CD14-positive monocyte (primary cell): ENCODE data around the gene CNTFR. TPM values are rescaled to one million over a fixed set of nuclear protein-coding genes. Genes with fewer than 3 reads are reported as not detected.
A peak's percentile ranks its signal among the peaks of the same experiment; 100 is the strongest.
"Not testable (repeated sequence)": the region's sequence is repeated elsewhere in the genome, so short reads cannot be mapped to it uniquely, and the experiment has no call there.

Source experiments
- DNase-seq, 3 donors: peaks; one replicate each; pipeline ENCODE4 v3.0.0-alpha.2; 2011 to 2022
- H2AFZ ChIP-seq: 2 replicates; pipeline ENCODE4 v1.6.0; 2012; ENCODE audit warnings: mild to moderate bottlenecking, low read depth, low read length, inconsistent platforms; ENCODE audit not compliant: insufficient read depth, poor library complexity, severe bottlenecking
- H3K27ac ChIP-seq, 2 donors: 1 replicate in 1 of 2; 2 replicates in 1 of 2; pipeline ENCODE4 v1.5.1; 2012 to 2013; ENCODE audit warnings: low read length in 2 of 2, control low read depth in 1 of 2, inconsistent platforms in 1 of 2, low read depth in 1 of 2, mild to moderate bottlenecking in 1 of 2
- H3K27me3 ChIP-seq, 2 donors: one replicate each; pipeline versions ENCODE4 v1.6.0 to v1.6.1; 2011 to 2013; ENCODE audit warnings: low read length in 2 of 2; ENCODE audit not compliant: control insufficient read depth in 2 of 2, insufficient read depth in 2 of 2
- H3K36me3 ChIP-seq, 2 donors: replicated peaks in 1 of 2; 1 replicate in 1 of 2; 2 replicates in 1 of 2; pipeline versions ENCODE4 v1.5.1 to v1.6.1; 2012 to 2013; ENCODE audit warnings: low read length in 2 of 2, control low read depth in 1 of 2, inconsistent platforms in 1 of 2, mild to moderate bottlenecking in 1 of 2; ENCODE audit not compliant: insufficient read depth in 2 of 2, control insufficient read depth in 1 of 2
- H3K4me1 ChIP-seq, 2 donors: 1 replicate in 1 of 2; 2 replicates in 1 of 2; pipeline versions ENCODE4 v1.5.1 to v1.6.1; 2012 to 2013; ENCODE audit warnings: low read length in 2 of 2, control low read depth in 1 of 2, inconsistent platforms in 1 of 2, mild to moderate bottlenecking in 1 of 2, moderate library complexity in 1 of 2; ENCODE audit not compliant: insufficient read depth in 2 of 2, control insufficient read depth in 1 of 2
- H3K4me2 ChIP-seq: replicated peaks from 2 replicates; pipeline ENCODE3; 2012; ENCODE audit warnings: low read length, moderate library complexity, mild to moderate bottlenecking; ENCODE audit not compliant: poor library complexity, severe bottlenecking; ENCODE audit errors: extremely low read depth
- H3K4me3 ChIP-seq, 3 experiments: fragments of 200-600 bp in 1 of 3; sonication (generic) in 1 of 3; replicated peaks in 1 of 3; 1 replicate in 2 of 3; 2 replicates in 1 of 3; pipeline ENCODE4 v1.5.1; 2011 to 2013; ENCODE audit warnings: low read length in 3 of 3, mild to moderate bottlenecking in 3 of 3, control low read depth in 2 of 3, low read depth in 2 of 3, inconsistent platforms in 1 of 3, moderate library complexity in 1 of 3
- H3K79me2 ChIP-seq: 2 replicates; pipeline ENCODE4 v1.6.0; 2012; ENCODE audit warnings: mild to moderate bottlenecking, control low read depth, inconsistent platforms, low read length, moderate library complexity; ENCODE audit not compliant: insufficient read depth
- H3K9ac ChIP-seq: 2 replicates; pipeline ENCODE4 v1.6.0; 2017; ENCODE audit warnings: low read length, mild to moderate bottlenecking; ENCODE audit not compliant: insufficient read depth, poor library complexity, severe bottlenecking
- H3K9me3 ChIP-seq, 2 donors: replicated peaks in 1 of 2; 1 replicate in 1 of 2; 2 replicates in 1 of 2; pipeline versions ENCODE4 v1.5.1 to v1.6.1; 2012 to 2013; ENCODE audit warnings: low read length in 2 of 2, control low read depth in 1 of 2; ENCODE audit not compliant: control insufficient read depth in 1 of 2, insufficient read depth in 1 of 2
- H4K20me1 ChIP-seq: 2 replicates; pipeline ENCODE4 v1.6.0; 2012; ENCODE audit warnings: mild to moderate bottlenecking, low read length, control low read depth, moderate library complexity; ENCODE audit not compliant: insufficient read depth
- H3K27ac Mint-ChIP-seq, 7 donors: one replicate each; pipeline ENCODE4 v1.8.0; 2020; ENCODE audit warnings: mild to moderate bottlenecking in 7 of 7, mixed read lengths in 7 of 7, moderate library complexity in 6 of 7, inconsistent platforms in 2 of 7
- H3K27me3 Mint-ChIP-seq, 3 donors: one replicate each; pipeline ENCODE4 v1.8.0; 2021 to 2022; ENCODE audit warnings: low read depth in 3 of 3, mild to moderate bottlenecking in 3 of 3, mixed read lengths in 3 of 3, moderate library complexity in 3 of 3, inconsistent platforms in 1 of 3
- H3K36me3 Mint-ChIP-seq, 2 donors: one replicate each; pipeline ENCODE4 v1.8.0; 2020; ENCODE audit warnings: mixed read lengths in 2 of 2, inconsistent platforms in 1 of 2, mild to moderate bottlenecking in 1 of 2
- H3K4me1 Mint-ChIP-seq: one replicate; pipeline ENCODE4 v1.8.0; 2020; ENCODE audit warnings: mild to moderate bottlenecking, mixed read lengths
- H3K4me3 Mint-ChIP-seq, 2 donors: one replicate each; pipeline ENCODE4 v1.8.0; 2020; ENCODE audit warnings: mild to moderate bottlenecking in 2 of 2, mixed read lengths in 2 of 2, moderate library complexity in 1 of 2
- H3K9me3 Mint-ChIP-seq, 7 donors: one replicate each; pipeline ENCODE4 v1.8.0; 2020 to 2022; ENCODE audit warnings: mixed read lengths in 7 of 7, mild to moderate bottlenecking in 6 of 7, moderate library complexity in 6 of 7, inconsistent platforms in 2 of 7
- whole genome bisulfite sequencing: methylation state at CpG from one replicate; pipeline ENCODE4 v1.1.5; 2013; ENCODE audit warnings: missing lambda C conversion rate; ENCODE audit not compliant: insufficient coverage; 5-methylcytosine and 5-hydroxymethylcytosine counted together
- intact Hi-C, 2 donors: fragments of 100-400 bp; cut with micrococcal nuclease; formaldehyde crosslinking; loops; one replicate each; pipeline versions ENCODE4 v1.15.0 to v1.15.1; 2023
- polyA minus RNA-seq: library from RNA; depleted of rRNA, polyadenylated mRNA; stranded (reverse); fragments of >200 nt; gene quantifications from 2 replicates; pipeline ENCODE4 v1.2.3, GENCODE V29; 2012
- polyA plus RNA-seq, 3 donors: library from polyadenylated mRNA; depleted of rRNA in 1 of 3; unstranded in 2 of 3; stranded (reverse) in 1 of 3; fragments of 300-500 nt in 2 of 3; fragments of >200 nt in 1 of 3; fragmentation: Illumina TruSeq in 2 of 3; gene quantifications; 1 replicate in 2 of 3; 2 replicates in 1 of 3; pipeline ENCODE4 v1.2.3, GENCODE V29; 2012 to 2021
- total RNA-seq, 12 experiments: library from RNA in 1 of 12; stranded (reverse) in 1 of 12; fragments of 120-200 nt in 1 of 12; gene quantifications; one replicate each; pipeline ENCODE4 v1.2.4 and lab custom pipeline; 2013 to 2026; ENCODE audit warnings: mixed read lengths in 6 of 12, inconsistent platforms in 1 of 12
- TF ChIP-seq, protein P1 (sequence below): fragments of 200-600 bp; IDR thresholded peaks from one replicate; pipeline ENCODE4 v1.8.0; 2022; ENCODE audit warnings: antibody characterized with exemption, mild to moderate bottlenecking

Gene CNTFR, protein sequence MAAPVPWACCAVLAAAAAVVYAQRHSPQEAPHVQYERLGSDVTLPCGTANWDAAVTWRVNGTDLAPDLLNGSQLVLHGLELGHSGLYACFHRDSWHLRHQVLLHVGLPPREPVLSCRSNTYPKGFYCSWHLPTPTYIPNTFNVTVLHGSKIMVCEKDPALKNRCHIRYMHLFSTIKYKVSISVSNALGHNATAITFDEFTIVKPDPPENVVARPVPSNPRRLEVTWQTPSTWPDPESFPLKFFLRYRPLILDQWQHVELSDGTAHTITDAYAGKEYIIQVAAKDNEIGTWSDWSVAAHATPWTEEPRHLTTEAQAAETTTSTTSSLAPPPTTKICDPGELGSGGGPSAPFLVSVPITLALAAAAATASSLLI
- not detected for total RNA-seq (2013)
- polyA plus RNA-seq (not detected), polyA minus RNA-seq (not detected in 2 replicates), total RNA-seq (lab: John Stamatoyannopoulos, UW) (0 to 0.80 (median 0) reads per million in 11 experiments)

DNA sequence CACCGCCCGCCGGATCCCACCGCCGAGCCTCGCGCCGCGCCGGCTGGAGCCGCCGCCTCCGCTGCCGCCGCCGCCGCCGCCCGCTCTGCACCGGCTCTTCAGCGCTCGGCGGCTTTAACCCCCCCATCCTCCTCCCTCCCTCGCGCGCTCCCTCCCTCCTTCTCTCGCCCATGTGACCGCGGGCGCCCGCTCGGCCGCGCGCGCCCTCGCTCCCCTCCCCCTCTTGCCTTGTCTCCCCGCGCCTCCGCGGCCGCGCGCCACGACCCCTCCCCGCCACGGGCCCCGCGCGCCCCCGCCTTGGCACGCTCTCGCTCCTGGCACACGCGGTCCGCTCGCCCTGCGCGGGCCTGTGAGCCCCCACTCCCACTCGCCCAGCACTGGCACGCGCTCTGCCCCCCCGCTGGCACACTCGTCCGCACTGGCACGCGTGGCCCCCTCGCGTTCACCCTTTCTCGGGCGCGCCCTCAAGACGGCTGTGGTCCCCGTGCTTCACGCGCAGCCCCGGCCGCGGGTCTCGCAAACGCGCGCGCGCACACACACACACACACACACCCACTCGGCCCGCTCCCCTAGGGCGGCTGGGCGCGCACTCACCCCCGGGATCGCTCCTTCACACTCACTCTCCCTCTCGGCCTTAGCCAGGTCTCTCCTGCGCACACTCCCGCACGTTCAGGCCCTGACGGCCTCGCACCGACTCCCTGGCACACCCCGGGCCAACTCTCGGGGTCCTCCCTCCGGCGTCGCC, at the start of gene CNTFR:
Gene CNTFR (minus strand): TSS at position 89 of the 745 bp plus-strand sequence. CDS start 20,743 bp downstream, outside the sequence.
- Mint-ChIP-seq H3K4me1 (peaks cover 38% of the 10 kb centered on the region), H3K36me3 (peaks cover 0 to 11% of the 10 kb centered on the region in 2 donors), H3K4me3 (peak within 1 kb of the TSS; percentile 77 to 91), H3K27ac (no peak within 1 kb of the TSS), H3K9me3 (peaks cover 0 to 26% (median 18%) of the 10 kb centered on the region in 7 donors), H3K27me3 (peaks cover 84 to 96% (median 84%) of the 10 kb centered on the region in 3 donors)
- no peak within 1 kb of the TSS for H3K27ac ChIP-seq
- H3K79me2 ChIP-seq: no peaks in the 10 kb centered on the region
- H4K20me1 ChIP-seq: no peaks in the 10 kb centered on the region
- H3K4me1 ChIP-seq: peaks cover 33 to 38% of the 10 kb centered on the region in 2 donors
- under 1% methylated on average over 96 of the region's 104 CpGs for WGBS
- intact Hi-C loops: loop anchor here in 1 of 2 donors (10.0 kb wide), 1 partner anchor 145 kb away; no protein-coding TSS in a partner anchor
- H3K9ac ChIP-seq: no peak within 1 kb of the TSS
- no peaks in the 10 kb centered on the region for H3K36me3 ChIP-seq
- peak within 1 kb of the TSS; percentile 68 for H2AFZ ChIP-seq
- TF ChIP-seq, protein P1, sequence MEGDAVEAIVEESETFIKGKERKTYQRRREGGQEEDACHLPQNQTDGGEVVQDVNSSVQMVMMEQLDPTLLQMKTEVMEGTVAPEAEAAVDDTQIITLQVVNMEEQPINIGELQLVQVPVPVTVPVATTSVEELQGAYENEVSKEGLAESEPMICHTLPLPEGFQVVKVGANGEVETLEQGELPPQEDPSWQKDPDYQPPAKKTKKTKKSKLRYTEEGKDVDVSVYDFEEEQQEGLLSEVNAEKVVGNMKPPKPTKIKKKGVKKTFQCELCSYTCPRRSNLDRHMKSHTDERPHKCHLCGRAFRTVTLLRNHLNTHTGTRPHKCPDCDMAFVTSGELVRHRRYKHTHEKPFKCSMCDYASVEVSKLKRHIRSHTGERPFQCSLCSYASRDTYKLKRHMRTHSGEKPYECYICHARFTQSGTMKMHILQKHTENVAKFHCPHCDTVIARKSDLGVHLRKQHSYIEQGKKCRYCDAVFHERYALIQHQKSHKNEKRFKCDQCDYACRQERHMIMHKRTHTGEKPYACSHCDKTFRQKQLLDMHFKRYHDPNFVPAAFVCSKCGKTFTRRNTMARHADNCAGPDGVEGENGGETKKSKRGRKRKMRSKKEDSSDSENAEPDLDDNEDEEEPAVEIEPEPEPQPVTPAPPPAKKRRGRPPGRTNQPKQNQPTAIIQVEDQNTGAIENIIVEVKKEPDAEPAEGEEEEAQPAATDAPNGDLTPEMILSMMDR: no peak
- H3K4me2 ChIP-seq: peak within 1 kb of the TSS; percentile 83
- H3K9me3 ChIP-seq: peaks cover 0 to 41% of the 10 kb centered on the region in 2 donors
- peaks cover 60 to 89% of the 10 kb centered on the region in 2 donors for H3K27me3 ChIP-seq
- no peak for DNase-seq
- peak within 1 kb of the TSS in 1 of 3 experiments; percentile 75 for H3K4me3 ChIP-seq

- not testable (repeated sequence) for H3K9me3 ChIP-seq, H3K4me3 Mint-ChIP-seq, H3K4me2 ChIP-seq, H4K20me1 ChIP-seq, H3K9ac ChIP-seq, H2AFZ ChIP-seq, H3K27me3 Mint-ChIP-seq, H3K4me3 ChIP-seq, H3K27me3 ChIP-seq, H3K27ac ChIP-seq, H3K9me3 Mint-ChIP-seq, DNase-seq
- intact Hi-C loops: loop anchor here in 1 of 2 donors (5.0 kb wide), 1 partner anchor 37 kb away; no protein-coding TSS in a partner anchor
- peaks cover 10 to 14% of the 10 kb centered on the region in 2 donors for H3K36me3 Mint-ChIP-seq
- H3K36me3 ChIP-seq: peaks cover 0 to 13% of the 10 kb centered on the region in 2 donors
- H3K27ac Mint-ChIP-seq: peak overlapping the region in 1 of 7 donors; percentile 2
- peaks cover 15% of the 10 kb centered on the region for H3K79me2 ChIP-seq
- H3K4me1 ChIP-seq: peaks cover 28 to 34% of the 10 kb centered on the region in 2 donors
- 67% methylated on average over 3 of the region's 8 CpGs for WGBS
- H3K4me1 Mint-ChIP-seq: peaks cover 31% of the 10 kb centered on the region
Observed at GRCh38 chr9:34639322-34639721, 49.8 kb upstream of the CNTFR start.
